GM18508 (cell line): ENCODE results near the gene GABRA5.
"Not testable (repeated sequence)": the region's sequence is repeated elsewhere in the genome, so short reads cannot be mapped to it uniquely, and the experiment has no call there.

Experiments
- ATAC-seq: cut with Tn5 transposase; IDR thresholded peaks from one replicate; pipeline ENCODE4 v1.9.1; 2021; ENCODE audit warnings: moderate number of reproducible peaks; ENCODE audit not compliant: insufficient read depth, unreplicated experiment

Gene GABRA5

DNA sequence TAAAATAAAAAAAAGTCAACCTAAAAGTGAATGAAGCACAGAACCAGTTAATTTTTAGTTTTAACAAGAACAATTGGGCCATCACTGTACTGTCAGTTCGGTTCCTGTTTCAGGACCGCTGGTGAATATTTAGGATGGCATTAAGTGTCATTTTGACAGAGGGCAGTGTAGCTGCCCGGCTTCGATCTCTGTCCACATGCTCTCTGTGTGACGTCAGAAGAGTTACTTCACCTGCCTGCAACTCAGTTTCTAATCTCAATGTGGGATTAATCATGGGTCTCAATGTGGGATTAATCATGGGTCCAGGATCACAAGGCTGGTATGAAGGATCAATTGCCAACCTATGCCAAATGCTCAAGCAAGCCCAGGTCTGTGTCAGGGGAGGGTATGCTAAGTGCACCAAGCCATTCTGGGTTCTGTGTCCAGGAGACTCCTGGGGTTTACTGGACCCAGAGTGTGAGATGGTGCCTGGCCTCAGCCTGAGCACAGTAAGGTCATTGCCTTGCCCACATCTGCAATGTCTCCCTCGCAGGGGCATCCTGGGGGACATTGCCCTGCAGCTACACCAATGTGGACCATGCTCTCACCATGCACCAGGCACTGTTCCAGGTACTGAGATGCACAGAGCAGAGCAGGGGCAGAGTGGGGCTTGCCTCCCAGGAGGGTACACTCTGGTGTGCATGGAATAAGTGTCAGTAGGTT lies 8.1 kb downstream of the GABRA5 start:
- ATAC-seq = no peak

DNA sequence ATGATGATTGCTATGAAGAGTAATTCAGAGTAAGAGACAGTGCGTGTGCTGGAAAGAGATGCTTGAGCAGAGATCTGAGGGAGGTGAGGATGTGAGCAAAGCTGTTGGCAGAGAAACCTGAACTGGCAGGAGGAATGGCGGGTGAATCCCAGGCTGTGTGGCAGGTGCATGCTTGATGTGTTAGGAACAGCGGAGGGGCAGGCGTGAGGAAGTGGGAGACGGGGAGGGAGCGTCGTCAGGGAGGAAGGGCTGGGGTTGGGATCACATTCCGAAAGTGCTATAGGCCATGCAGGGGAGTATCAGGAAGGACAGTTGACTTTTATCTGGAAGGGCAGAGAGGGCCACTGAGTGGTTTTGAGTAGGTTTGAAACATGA lies 8.6 kb downstream of the GABRA5 start:
- no peak for ATAC-seq

DNA sequence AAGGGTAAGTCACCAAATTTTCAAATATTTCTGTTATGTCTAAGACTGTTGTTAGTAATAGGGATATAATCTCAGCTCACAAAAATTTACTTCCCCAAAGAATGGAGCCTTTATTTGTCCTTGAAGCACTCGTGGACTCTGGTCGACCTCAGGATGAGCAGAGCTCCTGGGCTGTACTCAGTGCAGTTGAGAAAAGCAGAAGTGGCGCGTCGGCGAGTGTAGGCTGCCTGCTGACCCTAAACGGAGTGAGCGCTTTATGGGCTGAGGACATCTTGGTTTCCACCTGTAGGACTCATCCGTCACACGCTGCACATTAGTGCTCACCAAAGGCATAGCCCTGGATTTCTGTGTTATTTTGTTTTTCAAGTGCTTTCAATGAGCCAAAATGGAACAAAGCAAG lies 11.0 kb downstream of the GABRA5 start:
- no peak for ATAC-seq

DNA sequence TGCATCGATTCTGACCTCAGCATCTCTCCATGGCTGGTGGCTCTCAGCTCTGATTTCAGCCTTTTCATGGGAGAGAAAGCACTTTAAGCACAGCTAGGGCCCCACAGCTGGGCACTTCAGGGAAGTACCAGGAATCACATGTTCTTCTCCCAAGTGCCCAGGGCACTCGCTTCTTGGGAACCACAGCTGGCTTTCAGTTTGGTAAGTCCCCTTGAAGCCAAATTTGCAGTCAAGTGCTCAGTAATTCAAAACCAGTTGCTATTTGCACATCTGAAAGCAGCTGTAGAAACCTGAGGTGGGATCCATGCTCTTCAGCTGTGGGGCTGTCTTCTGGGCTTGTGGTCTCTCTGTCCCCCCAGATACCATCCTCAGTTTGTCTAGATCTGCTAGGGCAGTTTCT lies 12.8 kb downstream of the GABRA5 start:
- ATAC-seq = no peak

DNA sequence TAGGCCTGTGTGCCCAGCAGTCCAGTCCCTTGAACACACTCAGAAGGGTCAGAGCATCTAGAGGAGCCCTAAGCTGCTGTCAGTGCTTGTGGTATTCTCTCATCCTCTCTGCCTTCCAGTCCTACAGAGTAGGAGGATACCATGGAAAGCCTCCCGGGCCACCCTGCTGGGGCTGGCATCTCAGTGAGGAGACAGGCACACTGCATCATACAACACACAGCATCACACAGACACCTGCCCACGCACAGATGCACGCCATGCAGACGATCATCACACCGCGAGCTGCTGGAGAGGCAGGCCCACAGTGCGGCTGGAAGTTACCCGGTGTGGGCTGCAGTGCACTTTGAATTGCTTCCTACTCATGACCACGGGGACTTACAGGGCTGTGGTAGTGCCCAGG lies 15.2 kb downstream of the GABRA5 start:
- no peak for ATAC-seq

DNA sequence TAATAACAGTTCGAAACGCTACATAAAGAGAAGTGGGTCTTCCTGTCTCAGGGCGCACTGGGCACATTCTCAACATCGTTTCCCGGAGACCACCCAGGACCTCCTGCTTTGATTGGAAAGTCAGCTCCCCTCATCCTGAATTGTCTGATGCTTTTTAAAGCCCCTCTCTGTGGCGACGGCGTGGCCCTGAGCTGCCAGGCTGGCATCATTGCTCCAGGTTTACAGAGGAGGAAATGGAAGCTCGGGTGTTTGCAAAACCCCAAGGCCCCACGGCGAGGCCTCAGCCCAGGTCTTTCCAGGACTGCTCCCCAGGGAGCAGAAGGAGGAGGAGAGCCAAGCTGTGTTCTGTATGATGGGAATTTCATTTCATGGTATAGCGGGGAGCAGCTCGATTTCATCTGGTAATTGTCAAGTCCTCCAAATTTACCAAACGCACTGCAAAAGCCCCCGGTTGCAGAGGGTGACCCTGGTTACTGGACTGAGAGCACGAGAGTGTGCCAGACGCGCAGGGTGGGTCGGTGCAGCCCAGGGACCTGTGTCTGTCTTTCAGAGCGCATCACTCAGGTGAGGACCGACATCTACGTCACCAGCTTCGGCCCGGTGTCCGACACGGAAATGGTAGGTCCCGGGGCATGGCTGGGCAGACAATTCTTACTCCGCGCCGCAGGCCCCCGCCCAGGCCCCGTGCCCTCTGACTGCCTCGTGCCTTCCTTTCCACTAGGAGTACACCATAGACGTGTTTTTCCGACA lies 15.9 kb downstream of the GABRA5 start:
- ATAC-seq = no peak

DNA sequence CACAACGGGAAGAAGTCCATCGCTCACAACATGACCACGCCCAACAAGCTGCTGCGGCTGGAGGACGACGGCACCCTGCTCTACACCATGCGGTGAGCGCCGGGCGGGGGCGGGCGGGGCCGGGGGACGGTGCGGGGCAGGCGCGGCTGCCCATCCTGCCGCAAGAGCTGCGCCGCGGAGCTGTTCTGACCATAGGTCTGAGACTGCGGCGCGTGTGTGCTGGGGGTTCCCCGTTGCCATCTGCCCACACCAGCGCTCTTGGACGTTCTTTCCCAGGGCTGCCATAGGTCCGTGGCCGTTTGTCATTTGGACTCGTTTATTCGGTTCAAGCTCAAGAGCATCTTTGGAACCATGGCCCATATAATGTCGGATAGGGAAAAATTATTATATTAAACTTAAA lies 16.6 kb downstream of the GABRA5 start:
- ATAC-seq = no peak

DNA sequence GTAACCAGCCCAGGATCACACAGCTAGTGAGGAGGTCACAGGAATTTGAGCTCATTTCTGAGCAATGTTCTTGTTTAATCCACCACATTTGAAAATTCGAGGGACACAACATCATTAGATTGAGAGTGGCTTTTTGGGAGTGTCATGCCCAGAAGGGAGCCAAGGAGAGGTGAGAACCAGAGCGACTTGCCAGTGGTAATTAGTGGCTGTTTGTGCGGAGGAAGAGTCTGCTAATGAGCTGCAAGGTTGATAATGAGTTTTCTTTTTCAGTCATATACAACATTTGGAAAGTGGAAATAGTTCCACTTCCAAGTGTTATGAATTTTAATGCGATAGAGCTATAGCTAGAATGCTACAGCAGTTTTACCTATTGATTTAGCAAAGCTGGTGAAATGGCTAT lies 19.7 kb downstream of the GABRA5 start:
- no peak for ATAC-seq

DNA sequence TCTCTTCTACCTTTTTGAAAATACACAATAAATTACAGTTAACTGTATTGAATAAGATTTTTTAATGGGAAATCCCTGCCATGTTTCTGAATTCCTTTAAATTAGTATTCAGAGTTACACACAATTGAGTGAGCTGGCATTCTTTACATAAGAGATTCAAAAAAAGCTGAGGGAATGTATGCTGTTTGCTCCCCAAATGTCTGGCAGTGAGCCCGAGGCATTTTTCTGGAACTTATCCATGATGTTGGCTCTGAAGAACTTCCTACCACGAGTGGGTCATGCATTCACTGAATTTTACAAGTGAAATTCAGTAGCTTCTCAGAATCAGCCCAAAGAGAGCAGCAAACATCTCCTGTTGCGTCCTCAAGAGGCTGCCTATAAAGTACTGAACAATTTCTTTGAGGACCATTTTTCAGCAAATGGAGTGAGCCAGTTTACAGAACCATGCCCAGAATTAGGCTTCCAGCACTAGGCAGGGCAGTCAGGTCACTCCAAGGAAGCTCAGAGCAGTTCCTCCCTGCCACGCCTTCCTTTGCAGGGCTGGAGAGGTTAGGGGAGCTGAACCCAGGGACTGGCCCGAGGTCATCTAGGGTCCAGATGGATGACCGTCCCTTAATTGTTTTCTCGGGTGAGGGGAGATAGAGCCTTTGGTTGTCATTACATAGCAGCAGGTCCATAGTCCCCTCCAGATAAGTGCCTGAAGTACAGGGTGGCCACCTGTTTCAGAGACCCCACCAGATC lies 21.2 kb downstream of the GABRA5 start:
- no peak for ATAC-seq

DNA sequence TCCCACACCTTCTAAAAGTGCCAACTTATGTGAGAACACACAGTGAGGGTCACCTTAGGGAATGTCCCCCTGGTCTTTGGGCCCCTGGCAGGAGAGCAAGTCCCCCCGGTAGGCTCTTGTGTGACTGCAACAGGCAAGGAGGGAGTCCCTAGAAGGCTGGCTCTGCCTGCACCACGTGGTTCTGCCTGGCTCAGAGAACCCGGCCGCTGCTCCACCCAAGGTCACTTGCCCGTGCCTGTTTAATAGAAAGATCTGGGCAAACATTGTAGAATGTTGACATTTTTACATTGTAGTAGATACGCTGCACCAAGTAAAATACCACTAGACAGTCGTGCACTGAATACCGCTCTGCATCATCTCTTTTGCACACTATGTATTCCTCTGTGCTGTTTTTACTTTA lies 21.9 kb downstream of the GABRA5 start:
- no peak for ATAC-seq

DNA sequence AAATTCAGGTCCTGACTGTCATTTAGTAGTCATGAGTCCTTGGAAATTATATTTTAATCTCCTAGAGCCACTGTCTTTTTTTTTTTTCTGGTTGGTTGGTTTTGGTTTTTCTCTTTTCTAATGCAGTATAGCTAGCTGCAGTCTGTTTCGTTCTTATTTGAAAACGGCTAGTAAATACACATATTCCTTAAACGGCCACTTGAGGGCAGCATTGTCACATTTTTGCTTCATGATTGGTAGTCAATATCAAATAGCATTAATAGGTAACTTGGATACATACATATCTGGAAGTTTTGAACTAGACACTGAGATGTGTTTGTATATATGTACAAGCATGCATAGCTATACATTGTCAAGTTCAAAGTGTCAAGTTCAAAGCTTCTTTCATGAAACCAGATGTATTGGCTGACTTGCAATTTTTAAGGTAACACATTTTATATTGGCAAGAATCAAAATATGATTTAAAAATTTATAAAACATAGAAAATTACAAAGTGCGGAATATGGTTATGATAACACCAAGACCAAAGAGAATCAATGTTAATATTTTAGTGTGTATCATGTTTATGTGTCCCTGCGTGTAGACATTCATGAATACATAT lies 22.5 kb downstream of the GABRA5 start:
- no peak for ATAC-seq

DNA sequence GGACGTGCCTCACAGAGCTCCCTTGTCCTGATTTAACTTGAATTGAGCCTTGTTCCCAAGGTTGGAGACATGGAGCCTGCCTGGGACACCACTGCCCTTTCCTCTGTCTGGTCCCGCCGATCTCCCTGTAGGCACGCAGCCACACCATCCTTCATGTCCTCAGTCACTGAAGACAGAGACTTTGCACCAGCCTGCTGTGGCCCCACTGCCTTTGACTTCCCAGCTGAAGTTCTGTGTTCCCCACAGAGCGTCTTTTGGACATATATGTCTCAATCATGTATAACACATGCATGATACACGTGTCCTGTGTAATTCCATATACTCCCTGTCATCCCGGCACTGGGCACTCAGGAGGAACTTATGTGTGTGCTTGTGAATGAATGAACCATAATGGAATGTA lies 23.6 kb downstream of the GABRA5 start:
- ATAC-seq = no peak

DNA sequence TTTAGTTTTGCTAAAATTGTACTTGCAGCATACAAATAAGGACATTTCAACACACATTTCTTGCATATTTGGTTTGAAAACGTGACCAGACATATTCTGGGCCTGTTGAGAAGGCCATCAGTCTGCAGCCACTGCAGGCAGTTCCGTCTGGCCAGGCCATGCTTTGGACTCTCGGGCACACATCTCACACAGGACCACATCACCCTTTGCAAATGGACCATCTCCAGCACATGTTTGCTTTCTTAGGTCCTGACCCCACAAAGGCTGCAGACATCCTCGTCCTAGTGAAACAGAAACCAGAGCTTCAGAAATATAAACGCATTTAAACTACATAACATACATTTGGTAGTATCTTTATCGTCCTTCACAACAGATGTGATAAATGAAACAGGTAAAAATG lies 24.1 kb downstream of the GABRA5 start:
- ATAC-seq = no peak

DNA sequence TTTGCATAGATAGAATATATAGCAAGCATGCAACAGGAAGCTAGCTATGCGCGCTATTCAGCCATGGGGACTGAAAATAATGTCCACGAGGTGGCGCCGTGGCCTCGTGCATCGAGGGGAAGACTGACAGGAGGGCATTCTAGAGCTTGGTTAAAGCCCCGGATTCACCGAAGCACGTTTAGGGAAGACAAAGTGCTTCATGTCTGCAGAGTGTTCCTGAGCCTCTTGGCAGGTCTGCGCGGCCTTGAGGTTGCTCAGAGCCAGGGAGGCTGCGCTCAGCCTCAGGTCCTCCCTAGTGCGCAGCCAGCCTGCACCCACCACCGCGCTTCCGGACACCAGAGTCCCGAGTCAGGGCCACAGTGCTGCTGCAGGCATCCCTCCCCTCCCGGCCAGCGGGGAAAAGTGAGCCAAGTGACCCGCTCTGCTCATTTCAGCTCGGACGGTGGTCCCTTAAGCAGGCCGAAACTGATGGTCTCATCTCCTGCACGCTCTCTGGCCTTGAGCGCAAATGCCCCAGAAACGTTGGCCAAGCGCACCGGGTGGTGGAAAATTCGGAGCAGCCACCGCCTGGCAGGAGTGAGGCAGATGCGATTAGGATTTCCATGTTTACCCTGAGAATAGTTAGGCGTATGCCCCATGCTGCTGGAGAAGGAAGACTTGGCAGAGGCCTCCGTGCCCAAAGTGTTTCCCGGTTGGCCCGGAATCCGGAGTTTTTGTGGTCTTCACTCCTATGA lies 24.8 kb downstream of the GABRA5 start:
- ATAC-seq = peak; percentile 58

DNA sequence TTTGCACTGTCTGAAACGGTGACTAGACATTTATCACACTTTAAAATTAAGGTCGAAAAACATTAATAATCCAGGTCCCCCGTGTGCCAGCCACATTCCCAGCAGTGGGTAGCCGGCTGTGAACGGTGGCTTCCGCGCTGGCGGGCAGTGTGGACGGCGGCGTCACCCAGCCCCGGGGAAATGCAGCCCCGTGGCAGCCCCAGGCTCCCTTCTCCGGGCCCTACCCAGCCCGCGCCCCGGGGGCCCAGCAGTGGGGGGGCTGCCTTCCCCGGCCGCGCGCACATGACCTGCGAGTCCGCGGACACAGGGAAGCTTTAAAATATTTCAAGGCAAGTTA lies 25.3 kb downstream of the GABRA5 start:
- ATAC-seq = no peak

DNA sequence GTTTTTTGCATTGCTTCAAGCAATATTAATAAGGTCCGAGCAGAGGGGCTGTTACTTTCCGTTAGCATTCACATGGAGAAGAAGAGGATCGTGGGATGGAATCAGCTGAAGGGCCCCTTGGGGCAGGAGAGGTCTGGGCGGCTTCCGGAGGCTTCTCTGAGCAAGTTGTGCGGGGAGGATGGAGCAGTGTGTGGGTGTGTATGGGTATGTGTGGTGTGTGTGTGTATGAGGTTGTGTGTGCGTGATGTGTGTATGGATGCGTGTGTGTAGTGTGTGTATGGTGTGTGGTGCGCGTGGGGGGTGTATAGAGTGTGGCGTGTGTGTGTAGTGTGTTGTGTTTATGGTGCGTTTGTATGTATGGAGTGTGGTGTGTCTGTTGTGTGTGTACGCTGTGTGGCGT lies 25.8 kb downstream of the GABRA5 start:
- no peak for ATAC-seq

DNA sequence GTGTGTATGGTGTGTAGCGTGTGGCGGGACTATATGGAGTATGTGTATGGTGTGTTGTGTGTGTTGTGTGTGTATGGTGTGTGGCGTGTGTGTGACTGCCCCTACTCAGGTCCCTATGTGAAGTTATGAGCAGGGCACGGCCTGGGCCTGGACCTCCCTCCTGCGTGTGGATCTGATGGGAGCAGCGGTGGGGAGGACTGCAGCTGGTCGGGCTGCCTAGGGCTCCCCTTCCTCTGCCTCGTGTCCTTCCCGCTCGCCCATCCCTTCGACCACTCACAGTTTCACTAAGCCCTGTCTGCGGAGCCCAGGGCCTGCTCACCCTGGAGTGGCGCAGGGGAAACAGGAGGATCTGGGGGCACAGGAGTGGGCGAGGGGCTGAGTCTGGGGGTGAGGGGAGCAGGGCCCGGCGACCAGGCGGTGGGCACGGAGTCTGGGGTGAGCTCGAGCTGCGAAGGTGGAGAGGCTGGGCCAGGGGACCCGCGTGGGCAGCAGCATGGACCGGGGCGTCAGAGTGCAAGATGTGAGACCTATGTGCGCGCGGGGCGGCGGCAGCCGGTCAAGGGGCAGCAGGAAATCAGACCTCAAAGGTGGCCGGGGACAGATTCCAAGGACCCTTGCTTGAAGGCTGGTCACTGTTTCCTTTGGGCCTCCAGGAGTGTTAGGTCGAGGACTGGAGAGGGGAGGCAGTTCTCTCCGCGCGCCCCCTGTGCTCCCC lies 26.6 kb downstream of the GABRA5 start:
- ATAC-seq = no peak

DNA sequence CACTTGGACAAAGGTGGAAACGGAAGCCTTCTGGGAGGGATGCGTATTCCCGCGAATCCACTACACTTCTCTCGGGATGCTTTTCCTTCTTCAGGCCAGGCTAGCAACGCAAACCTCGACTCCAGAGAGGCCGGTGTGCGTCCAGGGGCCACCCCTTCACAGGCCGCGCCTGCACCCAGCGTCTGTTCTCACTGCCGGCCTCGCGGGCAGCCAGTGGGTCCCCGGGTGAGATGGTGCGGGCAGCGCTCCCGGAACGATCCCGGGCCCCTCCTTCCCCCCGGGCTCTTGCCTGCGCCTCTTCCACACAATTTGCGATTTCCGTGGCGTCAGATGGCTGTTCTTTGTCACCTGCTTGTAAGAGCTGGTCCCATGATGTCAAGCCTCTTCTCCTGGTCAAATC lies 27.3 kb downstream of the GABRA5 start:
- ATAC-seq = no peak

DNA sequence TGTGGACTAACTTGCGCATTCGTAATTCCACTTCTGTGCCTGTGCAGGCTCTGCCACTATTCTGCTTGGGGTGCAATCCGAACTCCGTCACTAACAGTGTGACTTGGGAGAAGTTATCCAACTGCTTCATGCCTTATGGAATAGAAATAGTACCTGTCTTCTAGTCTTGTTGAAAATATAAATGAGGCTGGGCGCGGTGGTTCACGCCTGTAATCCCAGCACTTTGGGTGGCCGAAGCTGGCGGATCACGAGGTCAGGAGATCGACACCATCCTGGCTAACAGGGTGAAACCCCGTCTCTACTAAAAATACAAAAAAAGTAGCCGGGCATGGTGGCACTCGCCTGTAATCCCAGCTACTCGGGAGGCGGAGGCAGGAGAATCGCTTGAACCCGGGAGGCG lies 28.5 kb downstream of the GABRA5 start:
- ATAC-seq = not testable (repeated sequence)

DNA sequence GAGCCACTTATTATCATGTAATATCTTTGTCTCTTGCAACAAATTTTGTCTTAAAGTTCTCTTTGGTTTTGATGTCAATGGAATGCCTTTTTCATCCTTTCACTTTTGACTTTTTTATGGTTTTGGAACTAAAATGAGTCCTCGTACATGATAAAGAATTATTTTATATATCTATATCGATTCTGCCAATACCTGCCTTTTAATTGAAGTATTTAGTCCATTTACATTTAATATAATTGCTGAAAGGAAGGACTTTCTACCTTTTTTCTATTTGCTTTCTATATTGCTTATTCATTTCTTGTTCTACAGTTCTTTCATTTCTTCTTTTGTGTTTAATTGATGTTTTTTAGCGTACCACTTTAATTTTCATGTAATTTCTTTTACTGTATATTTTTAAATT lies 32.8 kb downstream of the GABRA5 start:
- ATAC-seq = no peak
